Myocyte (in vitro differentiated cells): ENCODE data around the gene CTU1. TPM values are rescaled to one million over a fixed set of nuclear protein-coding genes. Genes with fewer than 3 reads are reported as not detected.

Experiments
- DNase-seq: peaks from one replicate; pipeline ENCODE4 v3.0.0-alpha.2; 2012; ENCODE audit warnings: low read depth
- total RNA-seq: library from RNA; depleted of rRNA; stranded (reverse); fragments of >200 nt; gene quantifications from 2 replicates; pipeline ENCODE4 v1.2.3, GENCODE V29; 2014

Gene CTU1
- total RNA-seq, 1 donor from 2014 or later, result 16.2 TPM

DNA sequence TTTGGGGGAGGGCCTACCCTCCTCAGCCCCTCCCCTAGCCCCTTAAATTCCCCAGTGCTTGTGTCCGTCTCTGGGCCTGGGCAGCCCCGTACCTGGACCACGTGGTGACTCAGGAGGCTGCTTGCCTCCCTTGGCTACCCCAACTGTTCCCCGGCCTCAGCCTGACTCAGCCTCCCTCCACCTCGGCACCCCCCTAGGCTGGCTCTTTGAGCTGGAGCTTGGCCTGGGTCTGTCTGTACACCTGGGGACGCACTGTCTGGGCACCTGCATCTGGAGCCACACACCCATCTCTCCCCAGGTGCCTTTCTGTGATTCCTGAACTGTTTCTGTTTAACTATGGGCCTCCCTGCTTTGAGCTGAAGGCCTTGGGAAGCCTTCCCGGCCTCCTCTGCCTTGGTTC is 23.7 kb downstream of the CTU1 start:
- no peak for DNase-seq

DNA sequence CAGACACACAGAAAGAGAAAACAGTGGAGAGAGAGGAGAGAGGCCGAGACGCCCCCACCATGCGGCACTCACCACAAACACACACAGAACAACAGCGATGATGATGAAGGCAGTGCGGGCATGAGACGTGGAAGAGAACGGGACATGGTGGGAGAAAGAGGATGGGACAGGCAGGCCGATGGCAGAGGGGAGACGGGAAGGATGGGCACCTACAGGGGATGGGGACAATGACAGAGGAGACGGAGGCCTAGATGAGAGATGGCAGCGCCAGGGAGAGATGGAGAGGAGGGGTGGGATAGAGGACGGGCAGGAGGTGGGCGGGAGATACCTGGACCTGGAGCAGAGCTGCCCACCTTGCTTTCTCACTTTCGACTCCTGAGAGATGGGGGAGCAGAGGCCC is 24.4 kb downstream of the CTU1 start:
- DNase-seq, result no peak

DNA sequence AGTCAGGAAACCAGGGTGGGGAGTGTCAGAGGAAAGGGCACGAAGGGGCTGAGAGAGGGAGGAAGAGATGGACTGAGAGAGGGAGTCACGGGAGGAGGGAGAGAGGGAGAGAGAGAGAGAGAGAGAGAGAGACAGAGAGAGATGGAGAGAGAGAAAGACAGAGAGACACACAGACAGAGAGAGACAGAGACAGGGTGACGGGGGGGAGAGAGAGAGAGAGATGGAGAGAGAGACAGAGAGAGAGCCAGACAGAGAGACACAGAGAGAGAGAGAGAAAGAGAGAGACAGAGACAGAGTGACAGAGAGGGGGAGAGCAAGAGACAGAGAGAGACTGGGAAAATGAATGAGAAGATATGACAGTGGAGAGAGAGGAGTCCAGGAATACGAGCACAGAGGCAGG is 25.0 kb downstream of the CTU1 start:
- no peak for DNase-seq

DNA sequence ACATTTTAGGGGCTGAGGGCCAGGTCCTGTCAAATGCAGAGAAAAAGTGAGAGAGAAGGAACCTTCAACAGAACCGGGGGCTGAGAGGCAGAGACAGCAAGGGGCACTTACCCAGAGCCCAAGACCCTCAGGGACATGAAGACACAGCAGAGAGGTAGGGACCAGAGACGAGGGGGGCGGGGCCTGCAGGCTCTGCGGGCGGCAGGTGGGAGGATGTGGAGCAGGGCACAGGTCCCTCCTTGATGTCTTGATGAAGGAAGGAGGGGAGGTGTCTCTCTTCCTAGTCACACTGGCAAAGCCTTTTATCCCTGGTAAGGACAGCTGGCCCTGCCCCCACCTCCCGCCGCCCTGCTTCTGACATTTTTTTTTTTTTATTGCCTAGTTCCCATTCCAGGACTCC is 25.6 kb downstream of the CTU1 start, which contains the start of gene KLK14:
Gene KLK14 (minus strand): TSS at position 277 of the 400 bp plus-strand sequence. CDS start 273 bp downstream, at position 4.
- DNase-seq, result no peak

DNA sequence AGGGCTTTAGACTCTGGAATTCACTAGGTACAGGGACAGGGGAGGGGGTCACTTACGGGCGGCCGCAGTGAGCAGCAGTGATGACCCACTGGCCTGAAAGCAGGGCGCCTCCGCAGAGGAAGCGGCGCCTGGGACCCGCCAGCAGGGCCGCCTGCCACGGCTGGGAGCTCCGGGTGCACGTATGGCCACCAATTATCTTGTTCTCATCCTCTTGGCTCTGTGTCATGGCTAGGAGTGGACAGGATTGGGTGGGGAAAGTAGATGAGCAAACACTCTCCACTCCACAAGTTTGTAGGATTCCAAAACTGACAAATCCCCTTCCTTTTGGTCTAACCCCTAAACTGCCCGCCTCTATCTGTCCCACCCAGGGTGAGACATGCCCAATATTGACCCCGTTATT is 26.7 kb downstream of the CTU1 start:
- no peak for DNase-seq

DNA sequence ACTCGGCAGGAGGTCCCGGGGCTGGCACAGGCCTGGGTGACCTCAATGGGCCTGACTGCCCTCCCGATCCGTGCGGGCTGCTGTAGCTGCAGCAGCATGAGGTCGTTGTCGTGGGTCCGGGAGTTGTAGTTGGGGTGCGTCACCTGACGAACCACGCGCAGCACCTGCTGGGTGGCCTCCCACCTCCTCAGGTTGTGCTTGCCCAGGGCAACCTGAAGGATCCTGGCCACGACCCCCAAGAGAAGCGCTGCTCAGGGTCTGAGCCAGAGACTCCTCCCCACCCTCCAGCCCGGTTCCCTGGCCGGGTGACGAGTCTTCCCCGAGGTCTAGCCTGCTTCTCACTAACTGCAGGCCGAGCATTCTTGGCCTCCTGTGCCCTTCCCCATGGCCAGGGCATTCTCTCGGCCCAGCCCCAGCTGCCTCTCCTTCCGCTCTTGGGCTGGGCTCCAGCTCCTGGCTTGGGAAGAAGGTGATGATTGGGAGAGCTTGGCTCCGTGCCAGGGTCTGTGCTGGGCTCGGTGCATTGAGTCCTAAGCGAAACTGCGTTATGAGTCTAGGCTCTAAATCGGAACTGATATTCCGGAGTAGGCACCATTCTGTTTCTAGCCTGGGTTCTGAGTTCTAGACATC is 28.6 kb downstream of the CTU1 start:
- DNase-seq, result no peak

DNA sequence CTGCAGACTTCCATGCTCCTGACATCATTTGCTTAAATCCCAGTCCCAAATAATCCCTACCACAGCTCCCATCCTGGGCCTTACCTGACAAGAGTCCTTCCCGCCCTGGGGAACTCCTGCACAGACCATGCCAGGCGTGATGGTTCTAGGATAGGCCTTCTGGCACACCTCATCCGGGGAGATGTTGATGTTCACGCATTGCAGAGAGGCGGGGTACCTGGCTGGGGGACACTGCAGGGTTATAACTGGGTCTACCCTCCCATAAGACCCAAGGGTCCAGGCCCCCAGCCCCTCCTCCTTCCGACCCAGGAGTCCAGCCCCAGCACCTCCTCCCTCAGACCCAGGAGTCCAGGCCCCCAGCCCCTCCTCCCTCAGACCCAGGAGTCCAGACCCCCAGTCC is 29.5 kb downstream of the CTU1 start:
- no peak for DNase-seq

DNA sequence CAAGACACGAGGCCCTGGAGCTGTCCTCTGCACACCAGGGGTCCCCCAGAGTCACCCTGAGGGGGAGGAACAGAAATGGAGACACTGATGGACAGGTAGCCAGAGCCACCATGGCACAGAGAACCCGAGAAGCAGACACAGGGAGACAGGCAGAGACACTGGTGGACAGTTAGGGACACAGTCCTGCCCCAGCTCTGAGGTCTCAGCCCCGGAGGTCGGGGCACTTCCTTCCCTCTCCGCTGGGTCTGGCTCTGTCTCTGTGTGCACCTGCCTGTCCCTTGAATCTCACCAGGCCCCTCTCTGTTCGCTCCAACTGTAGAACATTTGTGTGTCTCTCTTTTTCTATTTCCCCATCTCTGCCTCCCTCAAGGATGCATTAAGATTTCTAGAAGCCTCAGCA is 30.1 kb downstream of the CTU1 start:
- no peak for DNase-seq

DNA sequence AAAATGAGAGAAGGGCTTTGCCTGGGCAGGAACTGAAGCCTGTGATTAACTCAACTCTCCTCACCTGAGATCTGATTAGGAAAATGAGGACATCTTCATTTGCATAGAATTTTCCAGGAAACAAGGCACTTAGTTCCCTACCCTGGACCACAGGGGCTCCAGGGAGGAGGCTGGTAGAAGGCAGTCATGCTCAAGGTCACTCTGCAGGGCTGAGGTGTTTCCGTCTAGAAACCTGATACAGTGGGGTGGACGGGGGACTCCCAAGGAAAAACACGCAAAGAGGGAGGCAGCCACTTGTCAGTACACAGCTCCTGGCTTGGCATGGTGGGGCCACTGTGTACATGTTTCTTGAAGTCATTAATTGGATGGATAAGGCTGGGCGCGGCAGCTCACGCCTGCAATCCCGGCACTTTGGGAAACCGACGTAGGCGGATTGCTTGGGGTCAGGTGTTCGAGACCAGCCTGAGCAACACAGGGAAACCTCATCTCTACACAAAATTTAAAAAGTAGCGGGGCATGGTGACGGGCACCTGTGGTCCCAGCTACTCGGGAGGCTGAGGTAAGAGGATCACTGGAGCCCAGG is 31.5 kb downstream of the CTU1 start:
- DNase-seq, result no peak

DNA sequence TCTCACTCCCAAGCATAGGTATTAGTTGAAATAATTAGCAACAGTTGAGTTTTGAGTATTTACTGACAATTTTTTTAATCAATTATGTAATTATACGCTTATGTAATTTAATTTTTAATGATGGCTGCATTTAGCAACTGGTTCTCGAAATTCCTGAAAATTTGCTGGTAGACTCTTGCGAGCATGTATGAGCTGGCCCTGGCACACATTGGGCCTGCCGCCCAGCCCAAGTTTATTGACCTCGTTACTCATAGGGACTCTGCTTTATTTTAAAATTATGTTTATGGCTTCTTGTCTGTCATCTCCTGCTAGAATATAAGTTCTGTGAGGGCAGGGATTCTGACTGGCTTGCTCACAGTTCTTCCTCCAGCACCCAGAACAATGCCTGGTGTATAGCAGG is 32.2 kb downstream of the CTU1 start:
- no peak for DNase-seq

DNA sequence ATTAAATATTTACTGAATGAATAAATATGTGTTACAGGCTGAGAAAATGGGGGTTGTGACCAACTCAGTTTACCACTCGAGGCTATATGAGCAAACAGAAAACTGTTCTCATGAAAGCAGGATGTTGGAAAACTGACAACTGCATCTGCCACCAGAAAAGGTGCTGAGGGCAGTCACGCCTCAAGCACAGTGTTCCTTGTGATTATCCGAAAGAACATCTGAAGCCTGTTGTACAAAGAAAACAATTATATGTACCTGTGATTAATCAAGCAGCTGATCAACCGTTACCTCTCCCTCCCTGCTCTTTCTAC is 37.2 kb downstream of the CTU1 start:
- DNase-seq, result no peak

DNA sequence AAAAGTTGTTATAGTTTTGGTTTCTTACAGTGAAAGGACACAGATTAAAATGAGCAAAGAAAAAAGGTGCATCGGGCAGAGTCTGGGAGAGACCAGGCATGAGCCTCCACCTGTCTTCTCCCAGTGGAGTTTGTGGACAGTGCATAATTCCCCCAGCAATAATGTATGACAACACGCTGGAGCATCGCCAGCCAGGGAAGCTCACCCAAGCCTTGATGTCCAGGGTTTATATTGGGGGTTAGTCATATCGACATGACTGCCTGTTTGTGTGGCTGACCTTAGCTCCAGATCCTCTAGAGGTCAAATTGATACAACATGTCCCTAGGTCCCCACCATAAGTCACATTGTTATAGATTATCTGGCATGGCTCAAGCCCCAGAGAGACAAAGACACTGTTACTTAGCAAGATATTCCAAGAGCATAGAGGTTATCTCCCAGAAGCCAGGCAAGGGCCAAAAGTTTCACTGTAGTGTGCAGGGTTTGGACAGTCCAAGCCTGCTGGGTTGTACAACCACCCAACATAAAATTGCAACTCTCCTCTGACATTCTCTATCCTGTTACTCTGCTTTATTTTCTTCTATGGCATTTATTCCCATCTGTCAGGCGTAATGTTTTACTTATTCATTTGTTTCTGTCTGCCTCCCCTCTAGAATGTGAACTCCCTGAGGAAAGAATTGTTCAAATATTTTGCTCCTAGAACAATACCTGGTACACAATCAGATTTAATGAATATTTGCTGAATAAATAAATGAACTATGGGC is 37.7 kb downstream of the CTU1 start:
- no peak for DNase-seq

DNA sequence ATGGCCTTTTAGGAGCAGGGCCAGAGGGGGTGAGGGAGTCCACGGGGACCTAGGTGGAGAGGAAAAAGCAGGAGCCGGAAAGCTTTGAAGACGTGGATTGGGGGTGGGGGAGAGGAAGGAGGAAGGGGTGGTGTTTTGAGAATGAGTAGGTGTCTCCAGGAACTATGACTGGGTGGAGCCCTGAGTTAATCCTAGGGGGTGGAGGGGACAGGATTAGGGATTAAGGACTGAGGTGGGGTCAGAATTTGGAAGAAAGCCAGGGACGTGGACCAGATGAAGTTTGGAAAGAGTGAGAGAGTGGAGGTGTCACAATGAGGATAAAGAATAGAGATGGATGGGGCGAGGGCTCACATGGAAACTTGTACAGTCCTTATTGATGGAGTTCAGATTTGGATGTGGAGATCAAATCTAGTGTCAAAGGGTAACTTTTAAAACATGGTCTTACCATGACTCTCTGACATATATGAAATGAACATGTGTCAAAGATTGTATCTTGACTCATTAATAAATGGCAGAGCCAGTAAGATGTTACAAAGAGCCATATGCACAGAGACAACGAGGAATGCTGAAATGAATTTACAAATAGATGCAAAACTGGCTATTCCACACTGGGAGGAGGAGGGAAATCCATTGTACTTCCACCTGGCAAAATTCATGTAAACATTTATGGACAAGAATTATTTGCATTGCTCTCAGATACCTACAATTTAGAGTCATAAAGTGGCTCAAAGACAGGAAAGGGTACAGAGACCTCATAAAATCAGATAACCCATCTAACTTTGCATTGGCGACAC is 41.6 kb downstream of the CTU1 start:
- no peak for DNase-seq

DNA sequence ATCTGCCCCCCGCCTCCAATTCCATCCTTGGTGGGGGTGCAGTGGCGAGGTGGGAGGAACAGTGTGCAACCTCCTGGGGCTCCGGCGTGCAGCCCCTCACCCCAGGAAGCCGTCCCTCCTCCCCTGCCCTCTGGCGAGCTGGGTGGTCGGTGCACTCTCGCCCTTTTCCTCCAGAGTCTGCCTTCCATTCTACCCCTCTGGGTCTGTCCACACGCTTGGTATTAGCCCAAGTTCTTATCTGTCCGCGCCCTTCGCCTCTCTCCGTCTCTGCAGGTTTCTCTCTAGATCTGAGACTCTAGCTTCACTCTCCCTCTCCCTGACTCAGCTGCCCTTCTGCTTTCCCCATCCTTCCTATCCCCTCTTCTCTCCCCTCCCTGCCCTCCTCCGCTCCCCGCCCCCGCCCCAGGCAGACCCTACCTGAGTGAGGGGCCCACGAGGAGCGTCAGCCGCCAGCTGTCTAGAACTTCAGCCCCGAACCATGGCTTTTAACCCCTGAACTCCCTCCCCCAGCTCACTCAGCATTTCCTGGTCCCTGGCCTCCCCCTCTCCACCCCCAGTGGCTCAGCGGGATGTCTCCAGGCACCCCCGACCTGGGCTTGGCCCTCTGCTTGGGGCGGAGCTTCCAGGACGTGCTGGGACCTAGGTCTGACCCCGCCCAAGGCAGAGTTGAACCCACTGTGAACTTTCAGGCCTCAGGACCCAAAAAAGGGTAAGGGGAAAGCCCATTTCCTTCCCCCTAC is 42.8 kb downstream of the CTU1 start:
- DNase-seq, result no peak

DNA sequence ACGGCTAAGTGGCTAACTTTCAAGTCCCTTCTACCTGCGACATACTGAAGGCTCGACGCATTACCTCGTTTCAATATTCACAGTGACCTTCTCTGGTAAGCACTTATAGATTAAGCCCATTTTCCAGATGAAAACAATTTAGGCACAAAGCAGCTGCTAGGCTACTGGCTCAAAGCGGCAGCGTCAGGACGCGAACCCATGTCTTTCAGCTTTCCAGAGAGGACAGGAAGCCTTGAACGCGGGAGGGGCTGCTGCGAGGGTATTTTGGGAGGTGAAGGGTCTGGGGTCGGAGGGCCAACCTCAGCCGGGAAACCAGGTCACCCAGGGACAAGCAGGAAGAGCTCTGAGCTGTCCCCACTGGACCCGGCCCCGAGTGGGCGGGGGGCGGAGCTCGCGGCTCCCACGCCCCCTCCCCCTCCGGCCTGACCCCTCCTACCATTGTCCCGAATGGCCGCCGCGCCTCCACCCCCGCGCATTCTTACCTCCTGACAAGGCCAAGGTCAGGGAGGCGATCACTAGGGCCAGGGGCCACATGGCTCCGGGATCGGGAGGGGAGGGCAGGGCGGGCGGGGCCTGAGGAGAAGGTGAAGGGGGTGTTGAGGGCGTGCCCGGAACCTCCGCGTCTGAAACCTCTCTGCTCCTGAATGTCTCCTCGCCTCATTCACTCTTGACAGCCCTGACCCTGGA is 43.5 kb downstream of the CTU1 start, which contains the start of gene KLK13:
Gene KLK13 (minus strand): TSS at position 559 of the 687 bp plus-strand sequence. CDS start 25 bp downstream, at position 534.
- no peak for DNase-seq

DNA sequence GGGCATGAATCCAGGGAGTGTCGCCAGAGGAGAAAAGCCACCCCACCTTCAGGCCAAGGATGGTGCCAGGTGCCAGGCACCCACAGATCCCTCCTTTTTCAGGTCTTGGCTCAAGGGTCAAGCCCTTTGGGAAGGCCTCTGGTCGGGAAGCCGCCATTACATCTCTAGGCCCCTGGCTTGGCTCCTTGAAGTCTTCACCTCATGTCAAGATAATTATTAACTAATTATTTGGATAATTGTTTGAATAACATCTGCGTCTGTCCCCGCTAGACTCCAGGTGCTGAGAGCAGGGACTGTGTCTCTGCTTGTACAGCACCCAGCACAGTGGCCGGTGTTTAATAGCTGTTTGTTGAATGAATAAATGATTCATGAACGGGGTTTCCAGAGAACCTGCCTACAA is 44.5 kb downstream of the CTU1 start:
- DNase-seq, result no peak

DNA sequence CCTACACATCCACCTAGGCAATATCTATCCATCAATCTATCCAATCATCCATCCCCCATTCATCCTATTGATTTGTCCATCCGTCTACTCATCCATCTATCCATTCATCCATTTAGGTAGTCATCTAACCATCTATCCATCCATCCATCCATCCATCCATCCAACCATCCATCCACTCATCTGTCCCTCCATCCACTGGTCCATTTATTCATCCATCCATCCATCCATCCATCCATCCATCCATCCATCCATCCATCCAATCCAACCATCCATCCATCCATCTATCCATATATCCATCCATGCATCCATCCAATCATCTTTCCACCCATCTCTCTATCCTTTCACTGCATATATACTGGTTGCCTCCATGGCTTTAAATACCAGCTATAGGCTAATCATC is 47.2 kb downstream of the CTU1 start:
- no peak for DNase-seq

DNA sequence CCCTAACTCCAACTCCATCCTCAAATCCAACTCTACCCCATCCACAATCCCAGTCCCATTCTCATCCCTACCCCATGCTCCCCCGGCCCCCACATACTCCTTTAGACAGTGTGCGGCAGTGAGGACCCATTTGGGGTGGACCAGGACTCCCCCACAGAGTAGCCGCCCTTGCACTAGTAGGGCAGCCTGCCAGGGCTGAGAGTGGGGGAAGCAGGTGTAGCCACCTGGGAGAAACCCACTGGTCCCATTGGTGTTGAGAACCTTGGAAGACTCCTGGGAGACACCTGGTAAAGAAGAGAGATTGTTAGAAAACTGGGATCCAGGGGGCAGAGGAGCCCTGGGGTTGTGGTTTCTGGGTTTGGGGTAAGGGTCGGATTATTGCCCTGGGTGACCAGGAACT is 47.9 kb downstream of the CTU1 start:
- no peak for DNase-seq

DNA sequence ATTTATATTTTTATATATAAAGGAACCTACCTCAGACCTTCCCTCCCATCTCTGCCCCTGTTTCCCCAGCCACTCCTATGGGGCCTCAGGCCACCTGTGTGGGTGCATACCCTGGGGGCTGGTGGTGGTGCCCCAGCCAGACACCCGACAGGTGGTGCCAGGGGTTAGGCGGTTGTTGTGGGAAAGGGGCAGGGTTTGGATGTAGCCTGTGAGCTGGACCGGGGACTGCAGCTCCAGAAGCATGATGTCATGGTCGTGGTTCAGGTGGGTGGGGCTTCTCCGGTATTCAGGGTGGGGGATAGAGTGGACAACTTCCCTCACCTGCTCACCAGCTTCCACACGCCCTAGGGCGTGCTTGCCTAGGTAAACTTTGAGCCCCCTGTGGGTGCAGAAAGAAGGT is 48.5 kb downstream of the CTU1 start:
- DNase-seq, result no peak

DNA sequence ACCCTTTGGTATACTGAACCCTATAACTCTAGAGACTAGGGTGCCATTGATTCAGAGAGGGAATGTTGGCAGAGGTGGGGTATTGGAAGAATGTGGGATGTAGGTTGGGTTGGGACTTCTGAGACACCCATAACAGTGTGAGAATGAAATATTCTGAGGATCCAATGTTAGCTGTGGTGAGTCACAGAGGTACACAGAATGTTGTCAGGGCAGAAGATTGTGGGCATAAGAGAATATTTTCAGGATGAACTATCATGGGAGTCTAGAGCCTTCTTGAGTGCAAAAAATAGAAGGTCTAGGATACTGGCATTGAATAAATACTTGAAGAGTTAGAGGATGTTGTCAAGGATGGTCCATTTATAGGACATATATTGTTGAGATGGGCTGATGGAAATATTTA is 52.3 kb downstream of the CTU1 start:
- DNase-seq, result no peak
